Type B pancreatic cell (in vitro differentiated cells): ENCODE results near the gene CCDC159. TPM values are rescaled to one million over a fixed set of nuclear protein-coding genes. Genes with fewer than 3 reads are reported as not detected.

ENCODE experiments used
- DNase-seq: peaks from one replicate; pipeline ENCODE4 v3.0.0; 2021; ENCODE audit warnings: mixed read lengths; ENCODE audit not compliant: unreplicated experiment; ENCODE audit errors: extremely low spot score
- H3K27ac Mint-ChIP-seq: 2 replicates; pipeline ENCODE4 v1.8.0; 2021; ENCODE audit warnings: mild to moderate bottlenecking, mixed read lengths
- H3K27me3 Mint-ChIP-seq: 2 replicates; pipeline ENCODE4 v1.8.0; 2021; ENCODE audit warnings: mixed read lengths
- H3K36me3 Mint-ChIP-seq: 2 replicates; pipeline ENCODE4 v1.8.0; 2021; ENCODE audit warnings: mixed read lengths
- H3K4me1 Mint-ChIP-seq: one replicate; pipeline ENCODE4 v1.8.0; 2021; ENCODE audit warnings: mixed read lengths; ENCODE audit not compliant: unreplicated experiment
- H3K4me3 Mint-ChIP-seq: 2 replicates; pipeline ENCODE4 v1.8.0; 2021; ENCODE audit warnings: mild to moderate bottlenecking, mixed read lengths
- H3K9me3 Mint-ChIP-seq: 2 replicates; pipeline ENCODE4 v1.8.0; 2021; ENCODE audit warnings: mixed read lengths
- CTCF ChIP-seq: fragments of 200-600 bp; sonication (generic); conservative IDR thresholded peaks from 2 replicates; pipeline ENCODE4 v1.5.0; 2021; ENCODE audit warnings: antibody characterized with exemption, mild to moderate bottlenecking
- total RNA-seq: library from RNA; stranded (reverse); gene quantifications from 2 replicates; pipeline ENCODE4 v1.2.1, GENCODE V29; 2021; ENCODE audit warnings: low replicate concordance

The CCDC159 gene
- total RNA-seq, 1 donor from 2014 or later = 12.1 TPM

- peaks cover 4% of the 10 kb centered on the region for H3K4me1 Mint-ChIP-seq
- DNase-seq = no peak
- peaks cover 16% of the 10 kb centered on the region for H3K27me3 Mint-ChIP-seq
- H3K36me3 Mint-ChIP-seq = no peaks in the 10 kb centered on the region
- no peak overlapping the region for H3K27ac Mint-ChIP-seq
- no peaks in the 10 kb centered on the region for H3K9me3 Mint-ChIP-seq
- no peak overlapping the region for H3K4me3 Mint-ChIP-seq
- no peak for TF ChIP-seq CTCF
Observed at GRCh38 chr19:11364296-11364904, 18.1 kb downstream of the CCDC159 start.

GRCh38 chr19:11364935-11365334, 18.6 kb downstream of the CCDC159 start:
- DNase-seq = no peak
- no peak for TF ChIP-seq CTCF
- Mint-ChIP-seq H3K36me3 (no peaks in the 10 kb centered on the region), H3K27ac (no peak overlapping the region), H3K27me3 (peaks cover 12% of the 10 kb centered on the region), H3K4me3 (no peak overlapping the region), H3K9me3 (no peaks in the 10 kb centered on the region), H3K4me1 (peaks cover 4% of the 10 kb centered on the region)

GRCh38 chr19:11365557-11366117, 19.3 kb downstream of the CCDC159 start:
- no peak for TF ChIP-seq CTCF
- peaks cover 7% of the 10 kb centered on the region for H3K27me3 Mint-ChIP-seq
- DNase-seq = no peak
- no peak overlapping the region for H3K27ac Mint-ChIP-seq
- no peaks in the 10 kb centered on the region for H3K9me3 Mint-ChIP-seq
- no peaks in the 10 kb centered on the region for H3K36me3 Mint-ChIP-seq
- H3K4me1 Mint-ChIP-seq = peaks cover 4% of the 10 kb centered on the region
- H3K4me3 Mint-ChIP-seq = no peak overlapping the region

GRCh38 chr19:11367528-11367927, 21.2 kb downstream of the CCDC159 start:
- H3K9me3 Mint-ChIP-seq = no peaks in the 10 kb centered on the region
- H3K36me3 Mint-ChIP-seq = no peaks in the 10 kb centered on the region
- TF ChIP-seq CTCF = no peak
- DNase-seq = no peak
- H3K27me3 Mint-ChIP-seq = no peaks in the 10 kb centered on the region
- H3K27ac Mint-ChIP-seq = no peak overlapping the region
- peaks cover 3% of the 10 kb centered on the region for H3K4me1 Mint-ChIP-seq
- no peak overlapping the region for H3K4me3 Mint-ChIP-seq

GRCh38 chr19:11370744-11371143, 24.4 kb downstream of the CCDC159 start:
- H3K27ac Mint-ChIP-seq = no peak overlapping the region
- H3K4me3 Mint-ChIP-seq = no peak overlapping the region

More at GRCh38 chr19:11370744-11371143, 24.4 kb downstream of the CCDC159 start:
- H3K36me3 Mint-ChIP-seq = no peaks in the 10 kb centered on the region
- peaks cover 8% of the 10 kb centered on the region for H3K4me1 Mint-ChIP-seq
- H3K27me3 Mint-ChIP-seq = no peaks in the 10 kb centered on the region
- no peaks in the 10 kb centered on the region for H3K9me3 Mint-ChIP-seq
- DNase-seq = no peak
- TF ChIP-seq CTCF = no peak
